Measurements from ENCODE around the gene GTF2F2. TPM values are rescaled to one million over a fixed set of nuclear protein-coding genes. Genes with fewer than 3 reads are reported as not detected.

The GTF2F2 gene
- total and polyA plus RNA-seq, 2 donors (not counting 3 experiments of a cell fraction or from before 2014, with no cell fraction given): 7.5 to 23.6 TPM

DNA sequence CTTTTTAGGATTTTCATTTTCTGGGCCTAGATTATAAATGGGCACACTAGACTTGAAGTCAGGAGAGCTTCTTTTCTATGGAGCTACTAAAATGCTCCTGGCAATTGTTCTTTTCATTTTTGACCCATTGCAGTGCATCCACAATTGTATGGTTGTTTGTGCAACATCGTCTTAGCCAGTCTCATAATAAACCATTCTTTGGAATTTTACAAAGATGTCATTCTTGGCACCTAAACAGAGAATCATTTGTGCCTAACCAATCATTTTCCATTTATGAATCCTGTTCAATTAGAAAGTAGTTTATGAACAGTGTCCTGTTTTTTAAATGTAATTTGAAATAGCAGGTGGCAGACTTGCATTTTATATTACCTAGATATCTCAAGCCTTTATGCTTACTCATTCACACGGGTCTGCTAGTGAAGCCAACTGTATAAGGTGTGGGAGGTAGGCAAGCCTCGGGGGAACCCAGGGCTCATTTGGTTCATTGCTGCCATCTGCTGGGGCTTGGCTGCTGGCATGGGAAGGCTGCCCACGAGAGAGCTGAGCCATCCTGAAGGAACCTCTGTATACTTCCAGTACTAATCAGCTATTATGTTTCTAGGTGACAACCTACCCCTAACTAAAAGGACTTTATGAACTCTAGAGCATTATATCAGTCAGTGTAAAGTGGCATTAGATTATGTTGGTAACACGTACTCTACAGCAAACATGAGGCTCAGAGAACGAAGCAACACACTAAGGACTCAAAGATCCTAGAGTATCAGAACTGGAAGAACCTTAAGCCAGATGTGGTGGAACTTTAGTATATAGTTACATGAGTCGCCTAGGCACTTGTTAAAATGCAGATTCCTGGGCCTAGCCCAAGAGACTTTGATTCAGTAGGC is 160.7 kb downstream of the GTF2F2 start:
- Histone ChIP-seq H3K27me3 (ENCODE audit: control insufficient read depth in 2 of 2, insufficient read depth in 2 of 2, low read length in 2 of 2) (no peaks in the 10 kb centered on the region), H3K4me1 (ENCODE audit: control insufficient read depth, extremely low read depth, insufficient read depth, low read length) (peaks cover 8% of the 10 kb centered on the region), H4K20me1 (replicated peaks; ENCODE audit: control insufficient read depth, extremely low read depth, insufficient read depth, low read length) (no peaks in the 10 kb centered on the region), H3K4me3 (replicated peaks in 1 of 3; ENCODE audit: insufficient read depth in 1 of 3, low read depth in 1 of 3, low read length in 3 of 3) (no peak overlapping the region), H2AFZ (ENCODE audit: low read depth, low read length) (no peak overlapping the region), H3K36me3 (ENCODE audit: control insufficient read depth in 2 of 2, extremely low read depth in 1 of 2, insufficient read depth in 2 of 2, low read length in 2 of 2) (no peaks in the 10 kb centered on the region), H3K9ac (replicated peaks; ENCODE audit: extremely low read depth, insufficient read depth, low read length) (no peak overlapping the region), H3K9me1 (replicated peaks; ENCODE audit: control insufficient read depth, extremely low read depth, insufficient read depth, low read length) (no peaks in the 10 kb centered on the region), H3K27ac (ENCODE audit: insufficient read depth, low read depth, low read length) (no peak overlapping the region), H3K9me3 (replicated peaks; ENCODE audit: control insufficient read depth, insufficient read depth, low read length) (no peaks in the 10 kb centered on the region), H3K79me2 (ENCODE audit: control insufficient read depth, insufficient read depth, low read length) (no peaks in the 10 kb centered on the region), H3K4me2 (ENCODE audit: insufficient read depth, low read length) (no peak overlapping the region)
- intact Hi-C loops (cut with micrococcal nuclease) (loop anchor here (1.0 to 10.0 kb wide), 5 partner anchors 28 to 1376 kb away; no protein-coding TSS in a partner anchor), dilution Hi-C loops (cut with MboI; ENCODE audit: extremely low pct_ligation_motif_present, low sequenced_read_pairs) (no loop called here)
- BruUV-seq (replicated peaks): no TSS peak
- peak; percentile 88 for FAIRE-seq
- TF ChIP-seq, protein P1, sequence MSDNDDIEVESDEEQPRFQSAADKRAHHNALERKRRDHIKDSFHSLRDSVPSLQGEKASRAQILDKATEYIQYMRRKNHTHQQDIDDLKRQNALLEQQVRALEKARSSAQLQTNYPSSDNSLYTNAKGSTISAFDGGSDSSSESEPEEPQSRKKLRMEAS (IDR thresholded peaks at IDR 0.05; ENCODE audit: insufficient read depth, insufficient read length): no peak
- TF ChIP-seq, protein P2, sequence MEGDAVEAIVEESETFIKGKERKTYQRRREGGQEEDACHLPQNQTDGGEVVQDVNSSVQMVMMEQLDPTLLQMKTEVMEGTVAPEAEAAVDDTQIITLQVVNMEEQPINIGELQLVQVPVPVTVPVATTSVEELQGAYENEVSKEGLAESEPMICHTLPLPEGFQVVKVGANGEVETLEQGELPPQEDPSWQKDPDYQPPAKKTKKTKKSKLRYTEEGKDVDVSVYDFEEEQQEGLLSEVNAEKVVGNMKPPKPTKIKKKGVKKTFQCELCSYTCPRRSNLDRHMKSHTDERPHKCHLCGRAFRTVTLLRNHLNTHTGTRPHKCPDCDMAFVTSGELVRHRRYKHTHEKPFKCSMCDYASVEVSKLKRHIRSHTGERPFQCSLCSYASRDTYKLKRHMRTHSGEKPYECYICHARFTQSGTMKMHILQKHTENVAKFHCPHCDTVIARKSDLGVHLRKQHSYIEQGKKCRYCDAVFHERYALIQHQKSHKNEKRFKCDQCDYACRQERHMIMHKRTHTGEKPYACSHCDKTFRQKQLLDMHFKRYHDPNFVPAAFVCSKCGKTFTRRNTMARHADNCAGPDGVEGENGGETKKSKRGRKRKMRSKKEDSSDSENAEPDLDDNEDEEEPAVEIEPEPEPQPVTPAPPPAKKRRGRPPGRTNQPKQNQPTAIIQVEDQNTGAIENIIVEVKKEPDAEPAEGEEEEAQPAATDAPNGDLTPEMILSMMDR (IDR thresholded peaks at IDR 0.05; ENCODE audit: extremely low read depth in 1 of 2, insufficient read depth in 1 of 2, low read depth in 1 of 2, low read length in 2 of 2): peak; percentile 80 to 88
- POLR2A ChIA-PET: interaction anchor here (1.7 kb wide), 1 partner anchor 234 kb away, joined by 4 read pairs; no protein-coding TSS in a partner anchor
- DNase-seq (ENCODE audit: low read depth, low spot score): peak; percentile 79
- CTCF ChIA-PET: interaction anchor here (0.5 to 8.1 kb wide), 57 partner anchors 9 to 1375 kb away, joined by 3 to 287 read pairs (median 4); partner anchors contain the start of genes GTF2F2 and KCTD4

DNA sequence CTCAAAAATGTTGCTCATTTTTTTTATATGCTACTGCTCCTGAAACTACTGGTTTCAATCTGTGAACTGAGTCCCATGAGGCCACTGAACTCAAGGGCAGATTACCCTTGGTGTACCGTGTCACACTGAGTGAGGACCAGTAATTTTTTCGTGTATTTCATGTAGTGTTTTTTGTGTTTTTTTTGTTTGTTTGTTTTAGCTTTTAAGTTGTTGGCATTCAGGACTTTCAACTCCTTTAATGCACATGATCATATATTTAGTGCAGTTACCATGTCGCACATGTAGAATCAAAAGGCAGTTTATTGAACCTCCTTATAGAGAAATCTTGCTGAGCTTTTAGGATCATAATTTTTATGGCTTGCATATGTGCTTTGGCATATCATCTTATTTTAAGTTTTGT is 162.7 kb downstream of the GTF2F2 start:
- Histone ChIP-seq H3K4me3 (replicated peaks in 1 of 3; ENCODE audit: insufficient read depth in 1 of 3, low read depth in 1 of 3, low read length in 3 of 3) (no peak overlapping the region), H3K9me3 (replicated peaks; ENCODE audit: control insufficient read depth, insufficient read depth, low read length) (no peaks in the 10 kb centered on the region), H4K20me1 (replicated peaks; ENCODE audit: control insufficient read depth, extremely low read depth, insufficient read depth, low read length) (no peaks in the 10 kb centered on the region), H3K79me2 (ENCODE audit: control insufficient read depth, insufficient read depth, low read length) (no peaks in the 10 kb centered on the region), H3K27ac (ENCODE audit: insufficient read depth, low read depth, low read length) (no peak overlapping the region), H3K36me3 (ENCODE audit: control insufficient read depth in 2 of 2, extremely low read depth in 1 of 2, insufficient read depth in 2 of 2, low read length in 2 of 2) (no peaks in the 10 kb centered on the region), H3K4me2 (ENCODE audit: insufficient read depth, low read length) (no peak overlapping the region), H3K27me3 (ENCODE audit: control insufficient read depth in 2 of 2, insufficient read depth in 2 of 2, low read length in 2 of 2) (no peaks in the 10 kb centered on the region), H3K9me1 (replicated peaks; ENCODE audit: control insufficient read depth, extremely low read depth, insufficient read depth, low read length) (no peaks in the 10 kb centered on the region), H2AFZ (ENCODE audit: low read depth, low read length) (no peak overlapping the region), H3K4me1 (ENCODE audit: control insufficient read depth, extremely low read depth, insufficient read depth, low read length) (peaks cover 6% of the 10 kb centered on the region), H3K9ac (replicated peaks; ENCODE audit: extremely low read depth, insufficient read depth, low read length) (no peak overlapping the region)
- FAIRE-seq (no peak), DNase-seq (ENCODE audit: low read depth, low spot score) (no peak)
- no peak for TF ChIP-seq MYC (IDR thresholded peaks at IDR 0.05; ENCODE audit: low read depth, low read length)
- TF ChIP-seq, protein P1 (IDR thresholded peaks at IDR 0.05; ENCODE audit: insufficient read depth, insufficient read length): no peak
- TF ChIP-seq JUN (IDR thresholded peaks at IDR 0.05; ENCODE audit: borderline replicate concordance, insufficient read depth, insufficient read length, low read depth): no peak
- TF ChIP-seq EZH2 (IDR thresholded peaks at IDR 0.05; ENCODE audit: borderline replicate concordance, low read depth, low read length, severe bottlenecking): no peak
- TF ChIP-seq, protein P2 (IDR thresholded peaks at IDR 0.05; ENCODE audit: extremely low read depth in 1 of 2, insufficient read depth in 1 of 2, low read depth in 1 of 2, low read length in 2 of 2): no peak
- no peak for TF ChIP-seq FOS (IDR thresholded peaks at IDR 0.05; ENCODE audit: borderline replicate concordance, insufficient read depth, low read length)
- no peak for TF ChIP-seq POLR2A (IDR thresholded peaks at IDR 0.05; ENCODE audit: low read depth, low read length)
- no peak for TF ChIP-seq GATA2 (IDR thresholded peaks at IDR 0.05; ENCODE audit: insufficient read depth, insufficient read length, low read depth, low read length)
- TF ChIP-seq POLR2AphosphoS5 (IDR thresholded peaks at IDR 0.05; ENCODE audit: insufficient read depth, low read depth, low read length): no peak
- no TSS peak for BruUV-seq (replicated peaks)
- ChIA-PET POLR2A (no interaction called here), CTCF (interaction anchor here (1.6 to 8.1 kb wide), 2 partner anchors 9 to 235 kb away, joined by 4 to 287 read pairs; no protein-coding TSS in a partner anchor)
- dilution Hi-C loops (cut with MboI; ENCODE audit: extremely low pct_ligation_motif_present, low sequenced_read_pairs) (no loop called here), intact Hi-C loops (cut with micrococcal nuclease) (loop anchor here (5.0 to 10.0 kb wide), 2 partner anchors 176 to 1378 kb away; no protein-coding TSS in a partner anchor)
